SK-N-SH (cell line): ENCODE results near the gene TEAD1.

Source experiments
- GABPA ChIP-seq: IDR thresholded peaks from 2 replicates; pipeline ENCODE4 v1.4.0; 2012; ENCODE audit warnings: low read depth, mild to moderate bottlenecking
- GATA2 ChIP-seq: sonication (generic); formaldehyde crosslinking; IDR thresholded peaks from 2 replicates; pipeline ENCODE4 v1.5.0; 2020; ENCODE audit warnings: mild to moderate bottlenecking, missing genetic modification reagents
- NRF1 ChIP-seq: IDR thresholded peaks from 2 replicates; pipeline ENCODE4 v1.6.1; 2012; ENCODE audit warnings: low read depth, mild to moderate bottlenecking, low read length
- YY1 ChIP-seq: IDR thresholded peaks from 2 replicates; pipeline ENCODE4 v1.4.0; 2012; ENCODE audit warnings: low read depth, mild to moderate bottlenecking
- TF ChIP-seq, protein P1 (sequence below): IDR thresholded peaks from 2 replicates; pipeline ENCODE4 v1.4.0; 2012; ENCODE audit warnings: low read depth
- TF ChIP-seq, protein P2 (sequence below): fragments of 200-600 bp; sonication (generic); IDR thresholded peaks from 2 replicates; pipeline ENCODE4 v1.6.1; 2017; ENCODE audit warnings: antibody characterized with exemption, mild to moderate bottlenecking, moderate library complexity

DNA sequence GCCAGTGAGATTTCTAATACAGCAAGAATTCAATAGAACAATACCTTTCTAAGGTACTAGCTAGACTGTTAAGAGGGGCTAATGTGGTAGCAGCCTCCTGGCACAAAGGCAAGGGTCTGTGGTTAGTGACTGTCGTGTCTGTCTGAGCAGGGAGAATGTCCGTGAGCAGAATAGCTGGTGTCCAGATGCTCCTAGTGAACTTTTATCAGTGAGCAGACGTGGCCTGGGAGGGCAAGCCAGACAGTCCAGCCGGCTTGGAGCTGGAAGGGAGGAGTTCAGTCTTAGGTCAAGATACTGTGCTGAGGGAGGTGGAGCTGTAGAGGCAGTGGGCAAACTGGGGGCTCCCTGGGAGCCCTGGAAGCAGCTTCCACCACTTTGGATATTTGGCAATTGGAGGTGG, 138.6 kb downstream of the TEAD1 start:
- TF ChIP-seq, protein P1, sequence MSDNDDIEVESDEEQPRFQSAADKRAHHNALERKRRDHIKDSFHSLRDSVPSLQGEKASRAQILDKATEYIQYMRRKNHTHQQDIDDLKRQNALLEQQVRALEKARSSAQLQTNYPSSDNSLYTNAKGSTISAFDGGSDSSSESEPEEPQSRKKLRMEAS = no peak
- TF ChIP-seq, protein P2, sequence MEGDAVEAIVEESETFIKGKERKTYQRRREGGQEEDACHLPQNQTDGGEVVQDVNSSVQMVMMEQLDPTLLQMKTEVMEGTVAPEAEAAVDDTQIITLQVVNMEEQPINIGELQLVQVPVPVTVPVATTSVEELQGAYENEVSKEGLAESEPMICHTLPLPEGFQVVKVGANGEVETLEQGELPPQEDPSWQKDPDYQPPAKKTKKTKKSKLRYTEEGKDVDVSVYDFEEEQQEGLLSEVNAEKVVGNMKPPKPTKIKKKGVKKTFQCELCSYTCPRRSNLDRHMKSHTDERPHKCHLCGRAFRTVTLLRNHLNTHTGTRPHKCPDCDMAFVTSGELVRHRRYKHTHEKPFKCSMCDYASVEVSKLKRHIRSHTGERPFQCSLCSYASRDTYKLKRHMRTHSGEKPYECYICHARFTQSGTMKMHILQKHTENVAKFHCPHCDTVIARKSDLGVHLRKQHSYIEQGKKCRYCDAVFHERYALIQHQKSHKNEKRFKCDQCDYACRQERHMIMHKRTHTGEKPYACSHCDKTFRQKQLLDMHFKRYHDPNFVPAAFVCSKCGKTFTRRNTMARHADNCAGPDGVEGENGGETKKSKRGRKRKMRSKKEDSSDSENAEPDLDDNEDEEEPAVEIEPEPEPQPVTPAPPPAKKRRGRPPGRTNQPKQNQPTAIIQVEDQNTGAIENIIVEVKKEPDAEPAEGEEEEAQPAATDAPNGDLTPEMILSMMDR = no peak
- TF ChIP-seq YY1 (no peak), NRF1 (no peak), GABPA (no peak), GATA2 (peak; percentile 88)
